GM23338 (cell line): ENCODE results near the gene CHST11. TPM values are rescaled to one million over a fixed set of nuclear protein-coding genes. Genes with fewer than 3 reads are reported as not detected.

Experiments used
- ATAC-seq: fragments of 200-7000 bp; cut with Tn5 transposase; 3 replicates; pipeline ENCODE4 v1.9.1; 2020
- DNase-seq: peaks from one replicate; pipeline ENCODE4 v3.0.0-alpha.2; 2015; ENCODE audit warnings: low spot score
- H2AFZ ChIP-seq: fragments of 200-600 bp; sonication (generic); 2 replicates; pipeline ENCODE4 v1.8.0; 2016; ENCODE audit warnings: antibody characterized with exemption, mild to moderate bottlenecking, moderate library complexity
- H3F3A ChIP-seq: fragments of 200-600 bp; sonication (generic); replicated peaks from 2 replicates; pipeline ENCODE4 v1.8.0; 2017; ENCODE audit warnings: antibody characterized with exemption, mixed run types, low read depth
- H3K27ac ChIP-seq: fragments of 200-600 bp; sonication (generic); 2 replicates; pipeline ENCODE4 v1.6.1; 2016; ENCODE audit warnings: low read depth
- H3K27me3 ChIP-seq: fragments of 200-600 bp; sonication (generic); 2 replicates; pipeline ENCODE4 v1.8.0; 2016; ENCODE audit warnings: mild to moderate bottlenecking, mixed run types, moderate library complexity; ENCODE audit not compliant: insufficient read depth
- H3K36me3 ChIP-seq: fragments of 200-600 bp; sonication (generic); 2 replicates; pipeline ENCODE4 v1.8.0; 2016; ENCODE audit warnings: mild to moderate bottlenecking; ENCODE audit not compliant: insufficient read depth
- H3K4me1 ChIP-seq: fragments of 200-600 bp; sonication (generic); 2 replicates; pipeline ENCODE4 v1.8.0; 2016; ENCODE audit warnings: mild to moderate bottlenecking, moderate library complexity; ENCODE audit not compliant: insufficient read depth
- H3K4me2 ChIP-seq: fragments of 200-600 bp; sonication (generic); 2 replicates; pipeline ENCODE4 v1.7.1; 2017; ENCODE audit warnings: mixed run types
- H3K4me3 ChIP-seq: fragments of 200-600 bp; sonication (generic); 2 replicates; pipeline ENCODE4 v1.6.1; 2016; ENCODE audit warnings: mixed run types
- H3K79me2 ChIP-seq: fragments of 200-600 bp; sonication (generic); replicated peaks from 2 replicates; pipeline ENCODE4 v1.8.0; 2017; ENCODE audit warnings: mild to moderate bottlenecking; ENCODE audit not compliant: insufficient read depth
- H3K9me2 ChIP-seq: fragments of 200-600 bp; sonication (generic); 2 replicates; pipeline ENCODE4 v1.8.0; 2017; ENCODE audit not compliant: insufficient read depth
- H4K20me1 ChIP-seq: fragments of 200-600 bp; sonication (generic); replicated peaks from 2 replicates; pipeline ENCODE4 v1.8.0; 2017; ENCODE audit warnings: mild to moderate bottlenecking; ENCODE audit not compliant: insufficient read depth
- H3K27ac Mint-ChIP-seq: 2 replicates; pipeline ENCODE4 v1.8.0; 2020; ENCODE audit warnings: inconsistent platforms, mild to moderate bottlenecking, moderate library complexity, mixed read lengths
- H3K27me3 Mint-ChIP-seq: 3 replicates; pipeline ENCODE4 v1.8.0; 2022; ENCODE audit warnings: low read depth, mild to moderate bottlenecking, moderate library complexity, mixed read lengths, inconsistent platforms; ENCODE audit not compliant: insufficient read depth, poor library complexity
- H3K36me3 Mint-ChIP-seq: 3 replicates; pipeline ENCODE4 v1.8.0; 2021; ENCODE audit warnings: low read depth, mild to moderate bottlenecking, inconsistent platforms, moderate library complexity, mixed read lengths
- H3K4me1 Mint-ChIP-seq: 3 replicates; pipeline ENCODE4 v1.8.0; 2020; ENCODE audit warnings: mild to moderate bottlenecking, inconsistent platforms, mixed read lengths
- H3K4me3 Mint-ChIP-seq: 3 replicates; pipeline ENCODE4 v1.8.0; 2021; ENCODE audit warnings: moderate library complexity, mild to moderate bottlenecking, inconsistent platforms, mixed read lengths
- H3K9me3 Mint-ChIP-seq: 3 replicates; pipeline ENCODE4 v1.8.0; 2020; ENCODE audit warnings: moderate library complexity, mild to moderate bottlenecking, inconsistent platforms, mixed read lengths
- CREB1 ChIP-seq: fragments of 250-450 bp; sonication (Bioruptor Pico); IDR thresholded peaks from 2 replicates; pipeline ENCODE4 v1.5.0; 2020; ENCODE audit warnings: low read depth, mild to moderate bottlenecking, moderate library complexity
- ETS1 ChIP-seq: IDR thresholded peaks from 2 replicates; pipeline ENCODE4 v1.6.1; 2016; ENCODE audit warnings: antibody characterized with exemption
- EZH2 ChIP-seq: fragments of 200-600 bp; sonication (generic); IDR thresholded peaks from one replicate; pipeline ENCODE4 v1.8.0; 2017; ENCODE audit warnings: antibody characterized with exemption, mild to moderate bottlenecking, low read depth; ENCODE audit not compliant: unreplicated experiment
- EZH2phosphoT487 ChIP-seq: fragments of 200-600 bp; sonication (generic); IDR thresholded peaks from one replicate; pipeline ENCODE4 v1.8.1; 2018; ENCODE audit warnings: antibody characterized with exemption; ENCODE audit not compliant: unreplicated experiment
- JUNB ChIP-seq: IDR thresholded peaks from one replicate; pipeline ENCODE4 v1.6.1; 2016; ENCODE audit warnings: antibody characterized with exemption; ENCODE audit not compliant: unreplicated experiment
- NANOG ChIP-seq: IDR thresholded peaks from 2 replicates; pipeline ENCODE4 v1.6.1; 2016; ENCODE audit warnings: antibody characterized with exemption, borderline replicate concordance
- POLR2AphosphoS5 ChIP-seq: IDR thresholded peaks from 2 replicates; pipeline ENCODE4 v1.6.1; 2016; ENCODE audit warnings: antibody characterized with exemption, low read depth
- STAT1 ChIP-seq: IDR thresholded peaks from one replicate; pipeline ENCODE4 v1.6.1; 2016; ENCODE audit warnings: antibody characterized with exemption; ENCODE audit not compliant: unreplicated experiment
- ZNF114 ChIP-seq: fragments of 250-450 bp; sonication (Bioruptor Pico); IDR thresholded peaks from 2 replicates; pipeline ENCODE4 v1.5.0; 2020; ENCODE audit warnings: mild to moderate bottlenecking, moderate library complexity
- ZNF331 ChIP-seq: fragments of 250-450 bp; sonication (Bioruptor Pico); IDR thresholded peaks from 2 replicates; pipeline ENCODE4 v1.5.0; 2020; ENCODE audit warnings: low read depth, mild to moderate bottlenecking, moderate library complexity
- ZNF462 ChIP-seq: fragments of 250-450 bp; sonication (Bioruptor Pico); IDR thresholded peaks from 2 replicates; pipeline ENCODE4 v1.5.0; 2020; ENCODE audit warnings: mild to moderate bottlenecking, moderate library complexity
- polyA plus RNA-seq: library from polyadenylated mRNA; unstranded; fragments of >200 nt; fragmentation: Nextera tagmentation; extraction: Ambion mirVana; gene quantifications from 2 replicates; pipeline ENCODE4 v1.2.1, GENCODE V29; 2016
- total RNA-seq: library from RNA; depleted of rRNA; stranded (reverse); fragments of >200 nt; shearing (Covaris generic); gene quantifications from 2 replicates; pipeline ENCODE4 v1.2.3, GENCODE V29; 2014
- TF ChIP-seq, protein P1 (sequence below), 2 experiments: fragments of 200-600 bp in 1 of 2; sonication (generic) in 1 of 2; conservative IDR thresholded peaks; 2 replicates each; pipeline versions ENCODE4 v1.5.1 to v1.6.1; 2016 to 2017; ENCODE audit warnings: antibody characterized with exemption in 2 of 2, low read depth in 2 of 2, mild to moderate bottlenecking in 2 of 2, moderate library complexity in 1 of 2
- TF ChIP-seq, protein P2 (sequence below): IDR thresholded peaks from one replicate; pipeline ENCODE4 v1.6.1; 2018; ENCODE audit warnings: antibody characterized with exemption; ENCODE audit not compliant: unreplicated experiment

Gene CHST11
- total and polyA plus RNA-seq, 2 experiments from 2014 or later: 7.7 to 25.7 TPM

GRCh38 chr12:104600790-104601739, 144.3 kb downstream of the CHST11 start:
- Mint-ChIP-seq H3K27me3 (peaks cover 8% of the 10 kb centered on the region), H3K9me3 (no peaks in the 10 kb centered on the region), H3K4me3 (no peak overlapping the region), H3K4me1 (peaks cover 39% of the 10 kb centered on the region), H3K27ac (no peak overlapping the region), H3K36me3 (peaks cover 4% of the 10 kb centered on the region; the same call in 1 of the 3 replicates)
- peaks cover 24% of the 10 kb centered on the region; the same call in 1 of the 2 replicates for H3K4me1 ChIP-seq
- TF ChIP-seq, protein P1, sequence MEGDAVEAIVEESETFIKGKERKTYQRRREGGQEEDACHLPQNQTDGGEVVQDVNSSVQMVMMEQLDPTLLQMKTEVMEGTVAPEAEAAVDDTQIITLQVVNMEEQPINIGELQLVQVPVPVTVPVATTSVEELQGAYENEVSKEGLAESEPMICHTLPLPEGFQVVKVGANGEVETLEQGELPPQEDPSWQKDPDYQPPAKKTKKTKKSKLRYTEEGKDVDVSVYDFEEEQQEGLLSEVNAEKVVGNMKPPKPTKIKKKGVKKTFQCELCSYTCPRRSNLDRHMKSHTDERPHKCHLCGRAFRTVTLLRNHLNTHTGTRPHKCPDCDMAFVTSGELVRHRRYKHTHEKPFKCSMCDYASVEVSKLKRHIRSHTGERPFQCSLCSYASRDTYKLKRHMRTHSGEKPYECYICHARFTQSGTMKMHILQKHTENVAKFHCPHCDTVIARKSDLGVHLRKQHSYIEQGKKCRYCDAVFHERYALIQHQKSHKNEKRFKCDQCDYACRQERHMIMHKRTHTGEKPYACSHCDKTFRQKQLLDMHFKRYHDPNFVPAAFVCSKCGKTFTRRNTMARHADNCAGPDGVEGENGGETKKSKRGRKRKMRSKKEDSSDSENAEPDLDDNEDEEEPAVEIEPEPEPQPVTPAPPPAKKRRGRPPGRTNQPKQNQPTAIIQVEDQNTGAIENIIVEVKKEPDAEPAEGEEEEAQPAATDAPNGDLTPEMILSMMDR (conservative IDR thresholded peaks at IDR 0.05; ENCODE audit: low read depth in 2 of 2): no peak
- TF ChIP-seq ETS1 (no peak), ZNF114 (CRISPR knock-in tag) (no peak), EZH2phosphoT487 (no peak), JUNB (no peak), STAT1 (no peak), POLR2AphosphoS5 (no peak), ZNF331 (no peak), EZH2 (no peak), ZNF462 (no peak), CREB1 (no peak), NANOG (no peak)
- TF ChIP-seq, protein P2, sequence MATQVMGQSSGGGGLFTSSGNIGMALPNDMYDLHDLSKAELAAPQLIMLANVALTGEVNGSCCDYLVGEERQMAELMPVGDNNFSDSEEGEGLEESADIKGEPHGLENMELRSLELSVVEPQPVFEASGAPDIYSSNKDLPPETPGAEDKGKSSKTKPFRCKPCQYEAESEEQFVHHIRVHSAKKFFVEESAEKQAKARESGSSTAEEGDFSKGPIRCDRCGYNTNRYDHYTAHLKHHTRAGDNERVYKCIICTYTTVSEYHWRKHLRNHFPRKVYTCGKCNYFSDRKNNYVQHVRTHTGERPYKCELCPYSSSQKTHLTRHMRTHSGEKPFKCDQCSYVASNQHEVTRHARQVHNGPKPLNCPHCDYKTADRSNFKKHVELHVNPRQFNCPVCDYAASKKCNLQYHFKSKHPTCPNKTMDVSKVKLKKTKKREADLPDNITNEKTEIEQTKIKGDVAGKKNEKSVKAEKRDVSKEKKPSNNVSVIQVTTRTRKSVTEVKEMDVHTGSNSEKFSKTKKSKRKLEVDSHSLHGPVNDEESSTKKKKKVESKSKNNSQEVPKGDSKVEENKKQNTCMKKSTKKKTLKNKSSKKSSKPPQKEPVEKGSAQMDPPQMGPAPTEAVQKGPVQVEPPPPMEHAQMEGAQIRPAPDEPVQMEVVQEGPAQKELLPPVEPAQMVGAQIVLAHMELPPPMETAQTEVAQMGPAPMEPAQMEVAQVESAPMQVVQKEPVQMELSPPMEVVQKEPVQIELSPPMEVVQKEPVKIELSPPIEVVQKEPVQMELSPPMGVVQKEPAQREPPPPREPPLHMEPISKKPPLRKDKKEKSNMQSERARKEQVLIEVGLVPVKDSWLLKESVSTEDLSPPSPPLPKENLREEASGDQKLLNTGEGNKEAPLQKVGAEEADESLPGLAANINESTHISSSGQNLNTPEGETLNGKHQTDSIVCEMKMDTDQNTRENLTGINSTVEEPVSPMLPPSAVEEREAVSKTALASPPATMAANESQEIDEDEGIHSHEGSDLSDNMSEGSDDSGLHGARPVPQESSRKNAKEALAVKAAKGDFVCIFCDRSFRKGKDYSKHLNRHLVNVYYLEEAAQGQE: no peak
- H2AFZ ChIP-seq: no peak overlapping the region
- ATAC-seq: no peak
- no peaks in the 10 kb centered on the region for H3K79me2 ChIP-seq
- no peak overlapping the region for H3K4me2 ChIP-seq
- no peak overlapping the region for H3K4me3 ChIP-seq
- H3F3A ChIP-seq: no peaks in the 10 kb centered on the region
- no peaks in the 10 kb centered on the region for H3K27me3 ChIP-seq
- no peak for DNase-seq
- H4K20me1 ChIP-seq: no peaks in the 10 kb centered on the region
- H3K9me2 ChIP-seq: no peaks in the 10 kb centered on the region
- no peaks in the 10 kb centered on the region for H3K36me3 ChIP-seq
- H3K27ac ChIP-seq: no peak overlapping the region
